Medulla oblongata (tissue), 1 donor: ENCODE data around the gene ITPR2.
"Not testable (repeated sequence)": the region's sequence is repeated elsewhere in the genome, so short reads cannot be mapped to it uniquely, and the experiment has no call there.

Source experiments
- DNase-seq: peaks from one replicate; pipeline ENCODE4 v3.0.0-alpha.2; 2015; ENCODE audit errors: extremely low spot score

ITPR2 gene

DNA sequence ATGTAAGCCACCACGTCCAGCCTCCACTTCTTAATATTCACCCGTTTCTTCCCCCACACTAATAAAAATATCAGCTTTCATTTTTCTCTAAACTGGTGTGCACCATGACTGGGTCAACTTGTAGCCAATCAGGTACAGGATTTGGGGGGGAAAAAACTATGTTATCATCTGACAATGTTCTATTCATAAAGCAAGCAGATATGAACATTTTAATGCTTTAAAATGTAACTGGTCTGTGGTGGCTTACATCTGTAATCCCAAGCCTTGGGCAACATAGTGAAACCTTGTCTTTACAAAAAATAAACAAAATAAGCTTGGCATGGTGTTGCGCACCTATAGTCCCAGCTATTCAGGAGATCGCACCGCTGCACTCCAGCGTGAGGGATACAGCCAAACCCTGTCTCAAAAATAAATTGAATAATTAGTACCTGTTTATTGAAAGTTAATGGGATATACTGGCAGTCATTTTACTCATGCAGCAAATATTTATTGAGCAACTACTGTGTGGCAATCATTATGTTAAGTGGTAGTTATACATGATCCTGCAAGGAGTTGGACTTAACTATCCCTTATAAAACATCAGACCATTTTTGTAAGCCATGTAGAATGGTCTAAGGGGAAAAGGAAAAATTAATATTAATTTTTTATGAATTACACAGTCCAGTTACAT, 15.3 kb upstream of the ITPR2 start:
- no peak for DNase-seq

- DNase-seq, result no peak
Observed at GRCh38 chr12:26847431-26847830, 14.4 kb upstream of the ITPR2 start.

DNA sequence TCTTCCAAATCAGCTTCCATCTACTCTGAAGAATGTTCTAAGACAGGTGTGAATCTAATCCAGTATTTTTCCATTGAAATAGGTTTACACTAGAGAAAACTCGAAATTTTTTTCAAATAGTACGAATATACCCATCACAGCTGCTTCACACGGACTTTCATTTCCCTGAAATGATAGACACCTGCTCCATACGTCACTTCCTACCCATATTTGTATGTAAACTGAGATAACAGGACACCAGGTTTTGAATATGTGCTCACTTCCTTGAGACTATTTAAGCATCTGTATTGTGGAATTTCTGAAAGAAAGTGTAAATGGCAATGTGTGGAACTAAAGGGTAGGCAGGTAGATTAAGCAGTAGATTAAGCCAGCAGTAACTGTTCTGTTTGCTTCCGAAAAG, 13.4 kb upstream of the ITPR2 start:
- no peak for DNase-seq

DNA sequence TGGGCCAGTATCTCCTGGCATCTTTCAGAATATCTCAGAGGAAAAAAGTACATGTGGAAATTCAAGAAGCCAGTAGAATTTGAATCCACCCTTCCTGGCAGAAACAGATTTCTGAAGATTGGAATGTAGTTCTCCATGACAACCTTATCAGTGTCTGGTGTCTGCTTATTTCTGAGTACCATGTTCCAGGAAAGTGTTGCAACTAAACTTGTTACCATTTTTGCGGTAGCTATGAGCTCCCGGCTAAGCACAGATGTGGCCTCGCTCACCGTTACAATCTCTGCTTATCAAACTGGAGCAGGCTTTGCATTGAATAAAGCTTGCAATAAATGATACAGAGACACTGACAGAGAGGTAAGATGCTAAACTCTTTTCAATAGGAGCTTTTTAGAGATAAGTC, 13.0 kb upstream of the ITPR2 start:
- no peak for DNase-seq

GRCh38 chr12:26845057-26845666, 12.2 kb upstream of the ITPR2 start:
- DNase-seq, result peak; percentile 62

GRCh38 chr12:26843311-26843710, 10.3 kb upstream of the ITPR2 start:
- no peak for DNase-seq

DNA sequence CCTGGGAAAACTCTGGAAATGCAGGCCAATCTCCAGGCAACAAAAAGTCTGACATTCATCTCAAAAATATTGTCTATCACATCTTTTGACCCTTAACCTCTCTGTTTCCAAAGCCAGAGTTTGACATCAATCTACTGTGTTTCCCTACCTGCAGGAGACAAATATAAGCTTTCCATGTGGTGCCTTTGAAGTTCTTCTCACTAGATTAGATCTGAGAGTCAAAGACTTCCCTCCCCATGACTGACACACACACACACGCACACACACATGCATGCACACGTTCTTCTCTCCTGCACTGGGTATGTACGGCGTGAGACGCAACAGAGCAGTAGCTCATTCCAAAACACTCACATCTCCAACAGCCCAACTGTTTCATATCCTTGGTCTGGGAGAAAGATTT, 8.1 kb upstream of the ITPR2 start:
- DNase-seq, result no peak

- DNase-seq, result no peak
Observed at GRCh38 chr12:26839512-26839911, 6.5 kb upstream of the ITPR2 start.

GRCh38 chr12:26838888-26839416, 6.0 kb upstream of the ITPR2 start:
- no peak for DNase-seq

- DNase-seq, result no peak
Observed at GRCh38 chr12:26836201-26836600, 3.2 kb upstream of the ITPR2 start.

GRCh38 chr12:26834503-26835060, 1.6 kb upstream of the ITPR2 start:
- DNase-seq, result not testable (repeated sequence)

GRCh38 chr12:26833743-26834490, 923 bp upstream of the ITPR2 start:
- DNase-seq, result no peak

GRCh38 chr12:26831951-26832821, 808 bp downstream of the ITPR2 start:
- DNase-seq, result peak; percentile 79

DNA sequence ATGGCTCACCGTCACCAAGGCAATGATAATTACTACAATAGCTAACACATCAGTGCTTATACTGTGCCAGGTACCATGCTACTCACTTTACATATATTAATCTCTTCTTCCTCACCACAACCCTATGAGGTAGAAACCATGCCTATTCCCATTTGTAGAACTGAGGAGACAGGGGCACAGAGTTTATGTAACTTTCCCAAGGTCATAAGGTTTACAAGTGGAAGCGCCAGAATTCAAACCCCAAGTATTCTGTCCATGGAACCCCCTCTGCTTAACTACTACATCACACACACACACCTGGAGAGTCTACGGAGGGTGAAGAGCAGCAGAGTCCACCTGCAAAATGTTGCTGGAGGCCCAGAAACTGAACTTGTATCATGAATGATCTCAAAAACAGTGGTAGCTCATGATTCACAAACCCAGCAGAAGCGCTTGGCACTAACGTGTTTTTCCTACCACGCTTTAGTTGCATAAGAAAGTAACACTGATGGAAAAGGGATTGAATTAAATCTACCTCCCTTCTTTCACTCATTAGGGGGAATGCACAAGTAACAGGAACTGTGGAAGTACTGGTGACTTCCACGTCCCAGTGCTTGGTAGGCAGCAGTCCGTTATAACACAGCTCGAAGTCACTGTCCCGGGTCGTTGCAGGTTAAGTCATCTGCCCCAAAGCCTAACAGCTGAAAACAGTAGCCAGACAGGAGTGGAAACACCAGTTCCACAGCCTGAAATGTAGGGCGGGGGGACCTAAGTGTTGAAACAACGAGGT, 2.0 kb downstream of the ITPR2 start:
- no peak for DNase-seq

DNA sequence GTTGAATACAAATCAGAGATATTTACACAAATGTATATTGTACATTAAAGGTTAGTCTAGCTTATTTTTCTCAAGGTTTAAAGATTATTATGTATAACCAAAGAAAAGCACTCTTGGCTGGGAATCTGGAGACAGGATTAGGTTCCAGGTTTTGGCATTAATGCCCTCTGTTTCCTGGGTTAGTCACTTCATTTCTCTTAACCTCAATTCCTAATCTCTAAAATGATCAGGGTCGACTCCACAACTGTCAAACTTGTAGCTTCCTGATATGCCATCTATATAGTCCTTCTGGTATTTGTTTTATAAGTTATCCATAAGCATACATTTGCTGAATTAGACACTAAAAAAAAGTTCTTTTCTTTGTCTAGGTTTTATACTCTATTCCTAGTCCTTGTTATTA, 2.6 kb downstream of the ITPR2 start:
- no peak for DNase-seq

DNA sequence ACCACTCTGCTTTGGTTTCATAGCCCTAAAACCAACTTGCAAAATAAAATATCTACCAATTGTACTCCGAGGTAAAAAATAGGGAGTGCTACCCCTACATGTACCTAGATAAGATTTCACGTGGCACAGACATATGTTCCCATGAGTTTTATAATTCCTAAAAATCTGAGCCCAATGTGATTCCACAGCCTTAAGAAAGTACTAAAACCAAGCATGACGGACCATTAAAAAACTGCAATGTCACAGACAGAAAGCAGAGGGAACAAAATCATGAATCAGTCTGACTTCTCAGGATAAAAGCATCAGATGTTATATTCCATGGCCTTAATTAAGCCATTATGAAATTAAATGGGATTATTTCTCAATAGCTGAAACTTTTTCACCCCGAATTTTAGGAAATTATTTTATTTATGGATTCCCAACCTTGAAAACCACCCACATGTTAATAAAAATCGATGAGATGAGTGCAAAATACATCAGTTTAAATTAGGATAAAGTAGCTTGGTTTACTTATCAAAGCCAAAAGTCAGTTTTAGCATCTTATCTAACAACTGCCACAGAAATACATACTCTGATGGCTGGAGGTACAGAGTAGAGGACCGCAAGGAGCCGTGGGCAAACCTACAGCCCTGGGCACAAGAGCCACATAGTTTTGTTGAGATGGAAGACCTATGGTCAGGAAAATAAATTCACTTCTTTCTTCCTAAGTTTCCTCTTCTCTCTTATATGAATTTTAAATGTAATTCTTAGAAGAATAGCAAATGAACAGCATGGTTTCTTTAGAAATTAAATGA, 4.5 kb downstream of the ITPR2 start:
- no peak for DNase-seq

DNA sequence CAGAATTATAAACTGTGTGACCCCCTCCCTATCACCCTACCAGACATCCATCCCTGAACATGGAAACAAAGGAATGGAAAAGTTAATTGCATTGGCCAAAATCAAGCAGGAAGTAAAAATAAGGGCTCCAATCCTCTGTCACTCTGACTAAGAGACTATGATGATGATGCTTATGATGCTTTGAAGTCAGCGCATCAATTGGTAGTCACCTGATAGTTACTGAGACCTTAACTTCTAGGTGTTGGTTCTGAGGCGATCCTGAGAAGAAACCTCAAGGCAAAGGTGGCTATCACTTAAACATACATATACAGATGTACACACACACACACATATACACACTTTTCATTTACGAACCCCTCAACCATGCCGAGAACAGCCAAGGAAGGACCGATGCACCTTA, 6.6 kb downstream of the ITPR2 start:
- DNase-seq, result no peak

DNA sequence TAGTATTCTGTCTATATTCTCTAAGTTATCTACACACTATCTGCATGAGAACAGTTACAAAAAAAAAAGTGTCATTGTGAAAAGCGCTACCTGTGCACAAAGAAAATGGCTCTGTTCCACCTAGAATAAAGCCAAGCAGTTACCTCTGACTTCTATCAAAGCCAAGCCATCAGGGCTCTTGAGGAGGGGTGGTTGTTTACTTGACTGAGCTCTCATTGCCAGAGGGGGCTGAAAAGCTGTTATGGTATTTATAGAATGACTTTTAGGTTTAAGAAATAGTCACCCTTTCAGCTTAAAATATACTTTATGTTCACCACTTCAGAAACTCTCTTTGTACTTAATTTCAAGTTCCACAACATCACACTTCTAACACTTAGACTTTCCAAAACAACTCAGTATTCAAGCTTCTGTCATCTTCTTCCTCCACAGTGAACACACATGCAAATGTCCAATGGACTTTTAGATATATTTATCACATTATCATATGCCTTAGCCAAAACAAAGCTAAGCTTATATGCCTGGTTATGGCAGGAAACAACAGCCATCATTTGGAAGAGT, 7.5 kb downstream of the ITPR2 start:
- no peak for DNase-seq

GRCh38 chr12:26823390-26823789, 9.6 kb downstream of the ITPR2 start:
- DNase-seq, result no peak

DNA sequence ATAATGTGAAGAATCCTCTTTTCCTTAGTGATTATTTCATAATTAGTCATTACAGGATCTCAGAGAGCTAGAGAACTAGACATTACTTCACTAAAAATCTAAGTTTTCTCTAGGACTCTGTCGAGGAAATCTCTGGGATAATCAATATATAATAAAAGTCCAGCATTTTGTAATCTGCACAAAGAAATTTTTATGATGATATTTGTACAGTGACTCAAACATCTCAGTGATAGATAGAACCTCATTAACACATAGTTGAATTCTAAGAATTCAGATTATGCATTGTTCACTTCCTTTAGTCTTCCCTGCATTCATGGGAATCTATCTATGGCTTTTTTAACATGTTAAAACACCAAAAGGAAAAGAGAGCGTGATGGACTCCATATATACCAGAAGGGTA, 11.0 kb downstream of the ITPR2 start:
- DNase-seq, result no peak
